ENCODE measurements around the gene REXO4. TPM values are rescaled to one million over a fixed set of nuclear protein-coding genes. Genes with fewer than 3 reads are reported as not detected.

Gene REXO4
- total RNA-seq, 2 donors from 2014 or later: 30.2 to 36.5 TPM

- Mint-ChIP-seq H3K9me3 (peaks cover 5% of the 10 kb centered on the region), H3K27ac (no peak overlapping the region), H3K4me3 (peak overlapping the region; percentile 55), H3K36me3 (ENCODE audit: low read depth) (peaks cover 3% of the 10 kb centered on the region), H3K27me3 (ENCODE audit: insufficient read depth) (peaks cover 6% of the 10 kb centered on the region), H3K4me1 (no peaks in the 10 kb centered on the region)
- Histone ChIP-seq H3K4me1 (ENCODE audit: control insufficient read depth, insufficient read depth, low read length) (no peaks in the 10 kb centered on the region), H3K27ac (ENCODE audit: low read depth, low read length) (no peak overlapping the region), H3K27me3 (ENCODE audit: control insufficient read depth, insufficient read depth, low read length, poor library complexity, severe bottlenecking) (no peaks in the 10 kb centered on the region), H3K9ac (ENCODE audit: extremely low read depth, low read length, poor library complexity, severe bottlenecking) (no peak overlapping the region), H3K36me3 (ENCODE audit: control insufficient read depth, insufficient read depth, low read length) (no peaks in the 10 kb centered on the region), H3K9me3 (ENCODE audit: control insufficient read depth, low read length) (peaks cover 10% of the 10 kb centered on the region), H3K4me3 (ENCODE audit: low read length) (no peak overlapping the region)
- peak; percentile 86 for DNase-seq
- no peak for TF ChIP-seq CTCF (conservative IDR thresholded peaks at IDR 0.05)
- 1 to 3% methylated on average over 6 to 56 of the region's 57 CpGs for WGBS, 2 experiments (ENCODE audit: insufficient coverage in 1 of 2, insufficient read length in 1 of 2)
Observed at GRCh38 chr9:133428617-133429101, 10.8 kb upstream of the REXO4 start.

GRCh38 chr9:133427658-133428348 lies 10.0 kb upstream of the REXO4 start:
- H3K9ac ChIP-seq (ENCODE audit: extremely low read depth, low read length, poor library complexity, severe bottlenecking): no peak overlapping the region
- no peaks in the 10 kb centered on the region for H3K36me3 ChIP-seq (ENCODE audit: control insufficient read depth, insufficient read depth, low read length)
- H3K9me3 Mint-ChIP-seq: peaks cover 5% of the 10 kb centered on the region
- no peaks in the 10 kb centered on the region for H3K27me3 ChIP-seq (ENCODE audit: control insufficient read depth, insufficient read depth, low read length, poor library complexity, severe bottlenecking)
- no peaks in the 10 kb centered on the region for H3K4me1 Mint-ChIP-seq
- H3K27ac Mint-ChIP-seq: peak overlapping the region; percentile 76
- peak overlapping the region; percentile 52 for H3K4me3 ChIP-seq (ENCODE audit: low read length)
- no peak overlapping the region for H3K27ac ChIP-seq (ENCODE audit: low read depth, low read length)
- peak; percentile 58 for DNase-seq
- H3K36me3 Mint-ChIP-seq (ENCODE audit: low read depth): peaks cover 3% of the 10 kb centered on the region
- peak overlapping the region; percentile 55 for H3K4me3 Mint-ChIP-seq
- TF ChIP-seq CTCF (conservative IDR thresholded peaks at IDR 0.05): no peak
- H3K27me3 Mint-ChIP-seq (ENCODE audit: insufficient read depth): peaks cover 6% of the 10 kb centered on the region
- WGBS, 2 experiments (ENCODE audit: insufficient coverage in 1 of 2, insufficient read length in 1 of 2): 62 to 68% methylated on average over 9 to 10 of the region's 10 CpGs
- H3K4me1 ChIP-seq (ENCODE audit: control insufficient read depth, insufficient read depth, low read length): no peaks in the 10 kb centered on the region
- peaks cover 10% of the 10 kb centered on the region for H3K9me3 ChIP-seq (ENCODE audit: control insufficient read depth, low read length)

GRCh38 chr9:133426011-133426410 lies 8.2 kb upstream of the REXO4 start:
- Histone ChIP-seq H3K9ac (ENCODE audit: extremely low read depth, low read length, poor library complexity, severe bottlenecking) (no peak overlapping the region), H3K27ac (ENCODE audit: low read depth, low read length) (no peak overlapping the region), H3K9me3 (ENCODE audit: control insufficient read depth, low read length) (peaks cover 10% of the 10 kb centered on the region), H3K4me3 (ENCODE audit: low read length) (no peak overlapping the region), H3K36me3 (ENCODE audit: control insufficient read depth, insufficient read depth, low read length) (no peaks in the 10 kb centered on the region), H3K27me3 (ENCODE audit: control insufficient read depth, insufficient read depth, low read length, poor library complexity, severe bottlenecking) (no peaks in the 10 kb centered on the region), H3K4me1 (ENCODE audit: control insufficient read depth, insufficient read depth, low read length) (no peaks in the 10 kb centered on the region)
- Mint-ChIP-seq H3K36me3 (ENCODE audit: low read depth) (peaks cover 3% of the 10 kb centered on the region), H3K4me1 (peaks cover 8% of the 10 kb centered on the region), H3K27me3 (ENCODE audit: insufficient read depth) (peaks cover 6% of the 10 kb centered on the region), H3K4me3 (no peak overlapping the region), H3K9me3 (peaks cover 5% of the 10 kb centered on the region), H3K27ac (no peak overlapping the region)
- no peak for TF ChIP-seq CTCF (conservative IDR thresholded peaks at IDR 0.05)
- WGBS, 2 experiments (ENCODE audit: insufficient coverage in 1 of 2, insufficient read length in 1 of 2): 88 to 89% methylated on average over 10 to 11 of the region's 11 CpGs
- peak; percentile 32 for DNase-seq
